Skeletal muscle tissue (tissue), 4 donors: ENCODE results near the gene TSC1. TPM values are rescaled to one million over a fixed set of nuclear protein-coding genes. Genes with fewer than 3 reads are reported as not detected.

ENCODE experiments used
- H3K27ac ChIP-seq: one replicate; pipeline ENCODE4 v1.7.0; 2013; ENCODE audit warnings: mild to moderate bottlenecking, low read depth, low read length, inconsistent platforms
- H3K27me3 ChIP-seq, 3 donors: one replicate each; pipeline ENCODE4 v1.7.0; 2013; ENCODE audit warnings: low read length in 3 of 3; ENCODE audit not compliant: control insufficient read depth in 3 of 3, insufficient read depth in 3 of 3
- H3K36me3 ChIP-seq, 3 donors: one replicate each; pipeline ENCODE4 v1.7.0; 2013; ENCODE audit warnings: low read length in 3 of 3; ENCODE audit not compliant: control insufficient read depth in 3 of 3, insufficient read depth in 3 of 3
- H3K4me1 ChIP-seq, 3 donors: one replicate each; pipeline ENCODE4 v1.7.0; 2013; ENCODE audit warnings: low read length in 3 of 3, mild to moderate bottlenecking in 3 of 3; ENCODE audit not compliant: control insufficient read depth in 3 of 3, insufficient read depth in 3 of 3
- H3K4me3 ChIP-seq, 3 donors: one replicate each; pipeline ENCODE4 v1.7.0; 2013; ENCODE audit warnings: low read length in 3 of 3
- H3K9ac ChIP-seq, 3 donors: one replicate each; pipeline ENCODE4 v1.7.0; 2013; ENCODE audit warnings: low read length in 3 of 3, mild to moderate bottlenecking in 3 of 3, moderate library complexity in 2 of 3, low read depth in 1 of 3
- H3K9me3 ChIP-seq, 3 donors: one replicate each; pipeline ENCODE4 v1.7.0; 2013; ENCODE audit warnings: low read length in 3 of 3; ENCODE audit not compliant: control insufficient read depth in 3 of 3
- total RNA-seq: library from RNA; depleted of rRNA; stranded (reverse); fragments of >200 nt; gene quantifications from one replicate; pipeline ENCODE4 v1.2.3, GENCODE V29; 2014
- donor health status: Osteomylitis.

TSC1 gene
- total RNA-seq, 1 donor from 2014 or later = 23.0 TPM

GRCh38 chr9:132896906-132897305, 47.5 kb downstream of the TSC1 start:
- Histone ChIP-seq H3K36me3 (peaks cover 66 to 86% (median 73%) of the 10 kb centered on the region in 3 donors), H3K27ac (no peak overlapping the region), H3K4me1 (no peaks in the 10 kb centered on the region), H3K9me3 (no peaks in the 10 kb centered on the region), H3K4me3 (no peak overlapping the region), H3K9ac (no peak overlapping the region), H3K27me3 (no peaks in the 10 kb centered on the region)

GRCh38 chr9:132896264-132896663, 48.2 kb downstream of the TSC1 start:
- Histone ChIP-seq H3K27me3 (no peaks in the 10 kb centered on the region), H3K4me1 (no peaks in the 10 kb centered on the region), H3K36me3 (peaks cover 64 to 83% (median 72%) of the 10 kb centered on the region in 3 donors), H3K4me3 (no peak overlapping the region), H3K9ac (no peak overlapping the region), H3K9me3 (no peaks in the 10 kb centered on the region), H3K27ac (no peak overlapping the region)

- peaks cover 53 to 72% (median 61%) of the 10 kb centered on the region in 3 donors for H3K36me3 ChIP-seq
These were observed 49.3 kb downstream of the TSC1 start for GRCh38 chr9:132894862-132895835.

GRCh38 chr9:132894346-132894745, 50.1 kb downstream of the TSC1 start:
- Histone ChIP-seq H3K4me1 (no peaks in the 10 kb centered on the region), H3K27me3 (no peaks in the 10 kb centered on the region), H3K9me3 (no peaks in the 10 kb centered on the region), H3K4me3 (no peak overlapping the region), H3K36me3 (peaks cover 45 to 64% (median 55%) of the 10 kb centered on the region in 3 donors), H3K27ac (no peak overlapping the region), H3K9ac (no peak overlapping the region)

More at GRCh38 chr9:132894862-132895835, 49.3 kb downstream of the TSC1 start:
- Histone ChIP-seq H3K27ac (no peak overlapping the region), H3K27me3 (no peaks in the 10 kb centered on the region), H3K9me3 (no peaks in the 10 kb centered on the region), H3K4me1 (no peaks in the 10 kb centered on the region), H3K4me3 (no peak overlapping the region), H3K9ac (no peak overlapping the region)

GRCh38 chr9:132892400-132892799, 52.0 kb downstream of the TSC1 start:
- no peak overlapping the region for H3K9ac ChIP-seq
- H3K36me3 ChIP-seq = peaks cover 33 to 48% (median 41%) of the 10 kb centered on the region in 3 donors
- no peak overlapping the region for H3K4me3 ChIP-seq
- H3K27me3 ChIP-seq = no peaks in the 10 kb centered on the region
- H3K4me1 ChIP-seq = no peaks in the 10 kb centered on the region
- H3K27ac ChIP-seq = no peak overlapping the region
- H3K9me3 ChIP-seq = no peaks in the 10 kb centered on the region

- Histone ChIP-seq H3K27ac (no peak overlapping the region), H3K4me3 (no peak overlapping the region), H3K9ac (no peak overlapping the region), H3K9me3 (no peaks in the 10 kb centered on the region), H3K27me3 (no peaks in the 10 kb centered on the region), H3K4me1 (no peaks in the 10 kb centered on the region), H3K36me3 (peaks cover 5 to 13% (median 6%) of the 10 kb centered on the region in 3 donors)
These were observed 56.3 kb downstream of the TSC1 start for GRCh38 chr9:132888151-132888550.

- Histone ChIP-seq H3K4me3 (no peak overlapping the region), H3K27me3 (no peaks in the 10 kb centered on the region), H3K9me3 (no peaks in the 10 kb centered on the region), H3K36me3 (peaks cover 4 to 7% (median 5%) of the 10 kb centered on the region in 3 donors), H3K27ac (no peak overlapping the region), H3K9ac (no peak overlapping the region), H3K4me1 (no peaks in the 10 kb centered on the region)
These were observed 57.0 kb downstream of the TSC1 start for GRCh38 chr9:132887181-132888120.

- no peak overlapping the region for H3K9ac ChIP-seq
- no peak overlapping the region for H3K4me3 ChIP-seq
- no peaks in the 10 kb centered on the region for H3K27me3 ChIP-seq
- H3K36me3 ChIP-seq = no peaks in the 10 kb centered on the region
- no peaks in the 10 kb centered on the region for H3K9me3 ChIP-seq
- no peak overlapping the region for H3K27ac ChIP-seq
- H3K4me1 ChIP-seq = no peaks in the 10 kb centered on the region
These were observed 58.1 kb downstream of the TSC1 start for GRCh38 chr9:132886334-132886725.

GRCh38 chr9:132885720-132886333, 58.6 kb downstream of the TSC1 start:
- H3K4me1 ChIP-seq = no peaks in the 10 kb centered on the region
- no peaks in the 10 kb centered on the region for H3K27me3 ChIP-seq
- H3K4me3 ChIP-seq = no peak overlapping the region
- no peak overlapping the region for H3K27ac ChIP-seq
- H3K36me3 ChIP-seq = no peaks in the 10 kb centered on the region
- no peak overlapping the region for H3K9ac ChIP-seq
- H3K9me3 ChIP-seq = no peaks in the 10 kb centered on the region
